AG04450 (cell line): ENCODE data around the gene HSPA1L. TPM values are rescaled to one million over a fixed set of nuclear protein-coding genes. Genes with fewer than 3 reads are reported as not detected.

ENCODE experiments used
- CTCF ChIA-PET: fragments of 300-600, 350-600 bp; formaldehyde crosslinking; extraction: SDS; loops from one replicate; lab custom pipeline; 2022; ENCODE audit warnings: antibody characterized with exemption, inconsistent platforms; lab: Charles Lee
- POLR2A ChIA-PET: fragments of 350-600 bp; formaldehyde crosslinking; extraction: SDS; loops from one replicate; lab custom pipeline; 2021; ENCODE audit warnings: antibody characterized with exemption, inconsistent platforms; lab: Yijun Ruan, JAX
- DNase-seq: peaks from one replicate; pipeline ENCODE4 v3.0.0-alpha.2; 2011; ENCODE audit warnings: low read depth, low spot score
- H3K27ac ChIP-seq: one replicate; pipeline ENCODE4 v1.5.1; 2012; ENCODE audit warnings: low read depth, low read length, control low read depth
- H3K27me3 ChIP-seq: one replicate; pipeline ENCODE4 v1.6.0; 2012; ENCODE audit warnings: low read length; ENCODE audit not compliant: control insufficient read depth, insufficient read depth
- H3K4me3 ChIP-seq: 2 replicates; pipeline ENCODE4 v1.5.1; 2011; ENCODE audit warnings: mild to moderate bottlenecking, low read depth, low read length, control low read depth
- H3K9me3 ChIP-seq: 2 replicates; pipeline ENCODE4 v1.5.1; 2012; ENCODE audit warnings: low read length; ENCODE audit not compliant: control insufficient read depth, insufficient read depth
- CTCF ChIP-seq: IDR thresholded peaks from 2 replicates; pipeline ENCODE4 v1.5.1; 2011; ENCODE audit warnings: low read depth, low read length, control low read depth, inconsistent platforms
- polyA plus RNA-seq: library from polyadenylated mRNA; depleted of rRNA; stranded (reverse); fragments of >200 nt; gene quantifications from 2 replicates; pipeline ENCODE4 v1.2.3, GENCODE V29; 2011

HSPA1L gene
- polyA plus RNA-seq, 1 experiment: 1.2 TPM

GRCh38 chr6:31781244-31782125 is 33.6 kb downstream of the HSPA1L start:
- no peak for TF ChIP-seq CTCF
- H3K9me3 ChIP-seq: no peaks in the 10 kb centered on the region
- CTCF ChIA-PET: interaction anchor here (0.9 to 4.2 kb wide), 2 partner anchors 10 kb away, joined by 4 to 24 read pairs; no protein-coding TSS in a partner anchor
- POLR2A ChIA-PET: interaction anchor here (1.2 kb wide), 1 partner anchor 99 kb away, joined by 10 read pairs; no protein-coding TSS in a partner anchor
- no peak for DNase-seq
- no peak overlapping the region for H3K27ac ChIP-seq
- H3K4me3 ChIP-seq: no peak overlapping the region
- no peaks in the 10 kb centered on the region for H3K27me3 ChIP-seq

GRCh38 chr6:31780507-31781243 is 34.4 kb downstream of the HSPA1L start:
- Histone ChIP-seq H3K4me3 (no peak overlapping the region), H3K9me3 (no peaks in the 10 kb centered on the region), H3K27me3 (no peaks in the 10 kb centered on the region), H3K27ac (no peak overlapping the region)
- no peak for TF ChIP-seq CTCF
- no peak for DNase-seq
- CTCF ChIA-PET: interaction anchor here (4.2 kb wide), 1 partner anchor 11 kb away, joined by 24 read pairs; no protein-coding TSS in a partner anchor
- POLR2A ChIA-PET: no interaction called here

GRCh38 chr6:31779908-31780307 is 35.2 kb downstream of the HSPA1L start:
- no peak overlapping the region for H3K4me3 ChIP-seq
- ChIA-PET CTCF (interaction anchor here (4.2 kb wide), 1 partner anchor 11 kb away, joined by 24 read pairs; no protein-coding TSS in a partner anchor), POLR2A (no interaction called here)
- no peaks in the 10 kb centered on the region for H3K9me3 ChIP-seq
- H3K27me3 ChIP-seq: no peaks in the 10 kb centered on the region
- H3K27ac ChIP-seq: no peak overlapping the region
- TF ChIP-seq CTCF: no peak
- DNase-seq: no peak

GRCh38 chr6:31778999-31779885 is 35.8 kb downstream of the HSPA1L start:
- ChIA-PET POLR2A (interaction anchor here (0.6 to 0.7 kb wide), 2 partner anchors 120 to 1182 kb away, joined by 3 to 4 read pairs; no protein-coding TSS in a partner anchor), CTCF (interaction anchor here (1.1 to 4.2 kb wide), 2 partner anchors 9 to 12 kb away, joined by 3 to 24 read pairs; no protein-coding TSS in a partner anchor)
- Histone ChIP-seq H3K4me3 (no peak overlapping the region), H3K27ac (no peak overlapping the region), H3K27me3 (no peaks in the 10 kb centered on the region), H3K9me3 (no peaks in the 10 kb centered on the region)
- TF ChIP-seq CTCF: no peak
- no peak for DNase-seq
